Measurements from ENCODE around the gene HDAC10.
"Not testable (repeated sequence)": the region's sequence is repeated elsewhere in the genome, so short reads cannot be mapped to it uniquely, and the experiment has no call there.

HDAC10 gene

DNA sequence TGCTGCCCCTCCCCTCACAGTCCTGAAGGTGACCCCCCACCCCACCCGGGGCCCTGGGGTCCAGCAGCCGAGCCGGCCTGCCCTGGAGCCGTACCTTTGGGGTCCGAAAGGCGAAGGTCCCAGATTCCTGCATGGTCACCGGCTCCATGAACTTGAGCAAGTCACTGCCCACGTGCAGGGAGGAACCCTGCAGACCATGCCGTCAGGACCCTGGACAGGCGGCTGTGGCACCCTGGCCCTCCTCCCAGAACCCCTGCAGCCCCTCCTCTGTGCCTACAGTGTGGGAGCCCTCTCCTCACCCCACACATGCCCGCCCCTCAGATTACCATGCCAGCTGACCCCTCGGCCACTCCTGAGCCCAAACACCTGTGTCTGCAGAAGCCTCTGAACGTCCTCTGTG lies 33.4 kb upstream of the HDAC10 start:
- DNase-seq: no peak

DNA sequence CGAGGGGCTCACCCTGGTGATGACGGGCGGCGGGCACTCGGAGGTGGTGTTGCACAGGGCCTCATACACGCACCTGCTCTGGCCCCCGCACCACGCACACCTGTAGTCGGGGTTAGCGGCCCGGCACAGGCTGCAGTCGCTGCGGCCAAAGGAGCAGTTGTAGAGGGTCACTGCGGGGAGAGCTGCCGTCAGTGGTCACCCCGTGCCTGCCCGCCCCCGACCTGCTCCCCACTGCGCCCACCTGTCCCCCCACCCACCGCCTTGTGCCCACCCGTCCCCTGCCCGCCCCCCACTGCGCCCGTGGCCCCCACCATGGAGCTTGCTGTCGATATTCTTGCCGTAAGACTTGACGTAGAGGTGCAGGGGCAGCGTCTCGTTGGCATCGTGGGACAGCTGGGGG lies 32.8 kb upstream of the HDAC10 start:
- no peak for DNase-seq

DNA sequence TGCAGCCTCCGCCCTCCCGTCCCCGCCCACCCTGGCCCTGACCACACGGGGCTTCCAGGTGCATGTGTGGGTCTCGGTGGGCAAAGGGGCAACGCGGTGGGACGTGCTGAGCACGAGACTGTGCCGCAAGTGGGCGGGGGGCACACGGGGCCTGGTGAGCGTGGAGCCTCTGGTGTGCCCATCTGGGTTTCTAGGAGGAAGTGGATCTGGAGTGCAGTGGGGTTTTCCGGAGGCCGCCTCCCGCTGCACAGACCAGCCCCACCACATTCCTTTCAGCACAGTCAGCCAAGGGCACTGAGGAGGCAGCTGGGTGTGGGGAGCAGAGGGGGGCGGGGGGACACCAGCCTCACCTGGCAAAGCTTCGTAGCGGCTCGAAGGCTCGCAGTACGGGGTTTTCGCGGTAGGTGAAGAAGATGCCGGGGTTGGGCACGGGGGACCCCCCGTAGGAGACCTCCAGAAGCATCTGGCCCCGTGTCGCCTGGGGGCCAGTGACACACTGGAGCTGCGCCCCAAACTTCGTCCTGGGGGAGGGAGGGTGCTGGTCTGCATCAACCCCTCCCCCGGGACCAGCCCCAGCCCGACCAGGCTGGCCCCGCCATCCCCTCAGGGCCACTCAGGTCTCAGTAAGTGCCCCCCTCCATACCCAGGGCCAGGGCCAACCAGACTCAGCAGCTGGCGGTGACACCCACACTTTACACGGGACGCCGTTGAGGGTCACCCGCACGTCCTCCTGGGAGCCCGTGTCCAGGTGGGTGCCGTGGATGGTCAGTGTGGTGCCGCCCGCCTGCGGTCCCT lies 31.5 kb upstream of the HDAC10 start:
- DNase-seq: no peak

DNA sequence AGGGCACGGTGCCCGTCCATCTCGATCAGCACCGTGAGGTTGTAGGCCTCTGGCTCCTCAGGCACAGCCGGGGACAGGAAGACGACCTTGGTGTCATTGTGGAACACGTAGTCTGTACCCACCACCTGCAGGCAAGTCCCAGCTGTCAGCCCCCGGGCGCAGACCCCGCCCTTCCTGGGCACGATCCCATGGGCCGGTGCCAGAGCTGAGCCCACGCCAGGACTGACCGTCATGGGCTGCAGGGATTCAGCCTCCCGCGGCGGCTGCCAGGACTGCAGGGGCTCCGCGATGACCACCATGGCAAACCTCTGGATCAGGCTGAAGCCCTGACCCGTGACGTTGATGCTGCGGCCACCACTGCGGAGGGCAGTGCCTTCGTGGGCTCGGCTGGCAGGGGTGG lies 30.9 kb upstream of the HDAC10 start:
- DNase-seq: no peak

DNA sequence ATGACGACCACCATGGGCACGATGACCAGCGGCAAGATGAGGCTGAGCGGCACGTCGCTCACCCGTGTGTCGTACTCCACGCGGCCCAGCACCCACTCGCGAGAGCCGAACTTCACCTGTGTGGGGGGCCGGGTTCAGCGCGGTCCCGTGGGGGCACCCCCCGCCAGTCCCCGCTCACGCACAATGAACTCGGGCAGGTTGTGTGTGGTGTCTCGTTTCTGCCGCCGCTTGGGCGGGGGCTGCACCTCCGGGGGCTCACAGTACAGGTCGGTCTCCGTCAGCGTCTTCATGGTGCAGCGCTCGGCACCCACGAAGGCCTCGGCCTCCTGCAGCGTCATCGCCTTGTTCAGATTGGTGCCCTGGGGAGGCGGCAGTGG lies 30.3 kb upstream of the HDAC10 start:
- no peak for DNase-seq

DNA sequence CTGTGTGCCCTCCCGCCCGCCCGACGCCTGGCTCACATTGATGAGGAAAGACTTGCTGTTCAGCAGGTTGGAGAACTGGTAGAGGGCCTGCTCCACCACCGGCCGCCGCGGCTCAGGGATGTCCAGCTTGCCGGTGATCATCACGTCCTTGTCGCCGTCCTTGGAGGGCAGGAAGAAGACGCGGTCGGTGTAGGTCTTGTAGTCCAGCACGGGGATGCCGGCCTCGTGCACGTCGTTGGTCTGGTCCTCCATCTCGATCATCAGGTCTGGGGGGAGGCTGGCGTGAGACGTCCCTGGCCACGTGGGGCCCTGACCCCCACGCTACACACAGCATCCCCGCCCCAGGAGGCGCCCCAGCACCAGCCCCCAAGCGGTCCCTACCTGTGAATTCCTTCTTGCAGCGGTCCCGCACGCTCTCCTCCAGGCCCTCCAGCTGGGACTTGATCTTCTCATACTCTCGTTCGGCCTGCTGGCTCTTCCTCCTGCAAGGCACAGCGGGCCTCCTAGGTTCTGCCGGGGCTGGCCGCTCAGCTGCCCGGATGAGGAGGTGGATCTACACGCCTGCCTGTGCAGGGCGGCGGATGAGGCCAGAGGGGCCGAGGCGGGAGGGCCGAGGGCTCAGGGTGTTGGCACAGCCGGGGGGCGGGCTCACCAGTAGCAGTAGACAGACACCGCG lies 29.8 kb upstream of the HDAC10 start:
- DNase-seq: no peak

DNA sequence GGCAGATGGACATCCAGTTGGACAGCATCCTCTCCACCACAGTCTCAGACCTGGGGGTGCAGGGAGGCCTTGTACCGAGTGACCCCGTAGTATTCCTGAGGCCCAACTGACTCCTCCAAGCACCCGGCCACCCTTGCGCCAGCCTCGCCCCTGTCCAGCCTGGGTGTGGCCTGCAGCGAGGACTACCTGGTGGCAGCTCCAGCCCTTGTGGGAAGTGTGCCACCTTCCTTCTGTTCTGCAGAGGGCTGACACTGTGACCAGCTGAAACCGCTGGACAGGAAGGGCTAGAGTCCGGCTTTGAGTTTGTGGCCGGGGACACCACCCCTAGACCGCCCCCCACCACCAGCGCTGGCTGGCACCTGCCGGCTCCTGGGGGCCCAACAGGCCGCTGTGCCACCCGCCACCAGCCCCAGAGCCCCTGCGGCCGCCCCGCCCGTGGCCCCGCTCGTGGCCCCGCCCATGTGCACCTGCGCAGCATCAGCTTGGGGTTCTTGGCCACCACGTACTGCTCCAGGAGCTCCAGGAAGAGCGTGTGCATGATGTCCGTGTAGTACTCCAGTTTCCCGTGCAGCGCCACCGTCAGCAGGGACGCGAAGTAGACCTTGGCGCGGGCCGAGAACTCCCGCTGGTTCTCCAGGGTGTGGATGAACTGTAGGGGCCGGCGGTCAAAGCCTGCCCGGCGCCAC lies 29.1 kb upstream of the HDAC10 start:
- DNase-seq: no peak

DNA sequence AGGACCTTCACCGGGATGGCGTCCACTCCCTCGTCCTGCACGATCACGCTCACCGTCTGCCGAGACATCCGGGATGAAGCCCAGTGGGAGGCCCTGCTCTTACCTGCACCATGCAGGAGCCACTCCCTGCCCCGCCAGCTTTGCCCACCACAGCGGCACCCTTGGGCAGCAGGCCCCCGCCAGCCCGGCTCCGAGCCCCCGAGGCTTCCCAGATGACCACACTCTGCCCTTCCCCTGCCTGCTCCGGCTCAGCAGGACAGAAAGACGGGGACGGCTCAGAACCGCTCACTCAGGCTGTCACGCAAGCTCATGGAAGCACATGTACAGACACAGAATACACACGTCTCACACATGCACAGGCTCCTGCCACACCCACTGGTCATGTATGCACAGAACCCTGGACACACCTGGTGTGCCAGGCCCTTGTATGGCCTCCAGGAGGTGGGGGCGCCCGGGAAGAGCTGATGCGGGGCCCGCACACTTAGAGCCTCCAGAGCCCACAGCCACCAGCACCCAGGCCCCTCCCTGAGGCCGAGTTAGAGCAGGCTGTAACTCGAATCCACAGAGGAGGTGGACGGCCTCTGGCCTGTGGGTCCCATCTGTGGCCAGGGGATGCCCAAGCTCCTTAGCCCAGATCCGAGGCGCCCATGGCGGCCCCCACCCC lies 28.0 kb upstream of the HDAC10 start:
- DNase-seq: no peak

DNA sequence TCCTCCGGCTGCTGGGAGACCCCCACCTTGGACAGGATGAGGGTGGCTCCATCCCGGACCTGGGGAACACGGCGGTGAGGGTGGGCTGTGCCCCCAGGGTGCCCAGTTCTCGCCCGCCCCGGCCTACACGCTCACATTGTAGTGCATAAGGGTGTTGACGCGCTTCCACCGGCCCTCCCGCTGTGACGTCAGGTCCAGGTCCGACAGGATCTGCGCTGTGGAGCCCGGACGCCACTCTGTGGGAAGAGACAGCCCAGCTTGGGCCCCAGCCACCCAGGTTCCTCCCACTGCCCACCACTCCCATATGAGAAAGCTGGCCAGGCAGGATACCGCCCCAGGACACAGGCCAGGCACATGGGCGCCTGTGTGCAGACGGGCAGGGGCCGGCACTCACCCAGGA lies 27.4 kb upstream of the HDAC10 start:
- DNase-seq: no peak

DNA sequence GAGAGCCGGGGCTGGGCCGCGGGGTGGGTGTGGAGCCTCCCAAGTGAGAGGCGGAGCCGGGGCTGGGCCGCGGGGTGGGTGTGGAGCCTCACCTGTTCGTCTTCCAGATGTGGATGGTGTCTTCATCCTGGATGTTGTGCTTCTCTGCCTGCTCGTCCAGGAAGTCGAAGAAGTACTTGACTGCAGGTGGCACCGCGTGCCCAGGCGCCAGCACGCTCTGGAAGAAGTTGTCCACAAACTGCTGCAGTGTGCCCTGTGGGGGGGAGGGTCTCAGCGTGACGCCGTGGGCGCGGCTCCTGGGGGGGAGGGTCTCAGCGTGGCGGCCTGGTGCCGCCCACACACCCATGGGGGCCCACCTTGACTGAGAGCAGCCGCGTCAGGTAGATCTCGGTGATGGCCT lies 26.7 kb upstream of the HDAC10 start:
- no peak for DNase-seq

DNA sequence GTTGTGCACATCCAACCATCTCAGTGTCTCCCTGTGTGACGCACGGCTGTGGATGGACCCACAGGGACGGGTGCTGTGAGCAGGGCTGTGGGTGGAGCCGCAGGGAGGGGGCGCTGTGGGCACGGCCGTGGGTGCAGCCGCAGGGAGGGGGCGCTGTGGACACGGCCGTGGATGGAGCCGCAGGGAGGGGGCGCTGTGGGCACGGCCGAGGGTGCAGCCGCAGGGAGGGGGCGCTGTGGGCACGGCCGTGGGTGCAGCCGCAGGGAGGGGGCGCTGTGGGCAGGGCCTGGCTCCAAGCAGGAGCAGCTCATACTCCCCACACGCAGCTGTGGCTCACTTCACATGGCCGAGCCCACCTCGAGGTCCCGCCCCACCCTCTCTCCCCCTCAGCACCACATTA lies 25.1 kb upstream of the HDAC10 start:
- no peak for DNase-seq

DNA sequence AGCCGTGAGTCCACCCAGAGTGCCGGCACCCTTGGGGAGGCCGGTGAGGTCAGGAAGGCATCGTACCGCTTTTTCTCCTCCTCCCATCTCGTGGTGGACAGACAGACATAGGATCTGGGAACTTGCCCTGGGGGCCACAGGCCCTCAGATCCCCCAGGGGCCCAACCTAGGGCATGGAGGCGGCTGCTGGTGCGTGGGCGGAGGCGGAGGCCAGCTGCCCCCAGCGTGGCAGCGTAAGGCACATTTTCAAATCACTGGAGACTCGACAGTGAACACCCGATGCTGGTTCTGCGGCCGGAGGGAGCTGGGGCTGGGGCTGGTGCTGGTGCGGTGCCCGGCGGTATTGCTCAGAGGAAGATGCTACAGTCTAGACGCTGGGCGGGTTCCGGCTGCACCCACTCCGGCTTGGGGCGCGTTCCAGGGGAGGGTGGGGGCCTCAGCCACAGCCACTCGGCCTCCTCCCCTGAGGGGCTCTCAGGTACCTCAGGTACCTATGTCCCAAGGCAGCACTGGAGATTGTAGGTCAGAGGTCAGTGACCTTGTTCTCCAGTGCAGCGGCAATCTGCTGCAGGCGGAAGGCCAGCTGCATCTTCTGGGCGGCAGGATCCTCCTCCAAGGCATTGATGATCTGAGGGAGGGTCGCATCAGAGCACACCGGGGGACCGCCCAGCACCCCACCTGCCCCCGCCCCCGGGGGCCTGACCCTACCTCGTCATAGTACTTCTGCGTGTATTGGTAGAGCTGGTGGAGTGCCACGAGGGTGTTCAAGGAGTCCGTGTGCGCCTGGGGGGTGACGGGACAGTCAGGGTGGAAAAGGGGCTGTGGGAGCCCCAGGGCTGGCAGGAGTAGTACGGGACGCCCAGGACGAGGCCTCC lies 24.4 kb upstream of the HDAC10 start:
- no peak for DNase-seq

DNA sequence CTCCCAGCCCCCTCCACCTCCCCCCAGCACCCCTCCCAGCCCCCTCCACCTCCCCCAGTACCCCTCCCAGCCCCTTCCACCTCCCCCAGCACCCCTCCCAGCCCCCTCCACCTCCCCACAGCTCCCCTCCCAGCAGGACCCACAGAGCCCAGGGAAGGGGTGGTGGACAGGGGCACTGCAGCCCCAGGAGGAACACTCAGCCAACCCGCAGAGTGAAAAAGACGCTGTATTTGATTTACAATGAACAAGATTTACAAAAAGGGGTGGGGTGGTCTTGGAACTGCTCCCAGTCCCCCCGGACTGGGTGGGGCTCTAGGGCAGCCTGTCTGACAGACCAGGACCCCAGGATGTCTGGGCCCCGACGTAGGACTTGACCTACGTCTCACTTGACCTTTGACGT lies 23.7 kb upstream of the HDAC10 start:
- no peak for DNase-seq

DNA sequence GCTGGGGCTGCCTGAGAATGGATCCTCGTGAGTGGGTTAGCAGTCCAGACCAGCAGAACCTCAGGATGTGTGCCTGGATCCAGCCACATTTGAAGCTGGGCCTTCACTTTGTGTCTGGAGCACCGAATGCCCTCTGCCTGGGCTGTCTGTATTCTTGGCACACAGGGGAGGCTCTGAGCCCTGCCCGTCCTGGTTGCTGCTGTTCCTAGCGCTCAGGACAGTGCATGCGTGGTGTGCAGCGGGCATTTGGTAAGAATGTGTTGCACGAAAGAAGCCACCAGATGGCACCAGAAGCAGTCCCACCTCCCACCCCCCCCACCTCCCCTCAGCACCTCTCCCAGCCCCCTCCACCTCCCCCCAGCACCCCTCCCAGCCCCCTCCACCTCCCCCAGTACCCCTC lies 23.2 kb upstream of the HDAC10 start:
- DNase-seq: peak; percentile 49

DNA sequence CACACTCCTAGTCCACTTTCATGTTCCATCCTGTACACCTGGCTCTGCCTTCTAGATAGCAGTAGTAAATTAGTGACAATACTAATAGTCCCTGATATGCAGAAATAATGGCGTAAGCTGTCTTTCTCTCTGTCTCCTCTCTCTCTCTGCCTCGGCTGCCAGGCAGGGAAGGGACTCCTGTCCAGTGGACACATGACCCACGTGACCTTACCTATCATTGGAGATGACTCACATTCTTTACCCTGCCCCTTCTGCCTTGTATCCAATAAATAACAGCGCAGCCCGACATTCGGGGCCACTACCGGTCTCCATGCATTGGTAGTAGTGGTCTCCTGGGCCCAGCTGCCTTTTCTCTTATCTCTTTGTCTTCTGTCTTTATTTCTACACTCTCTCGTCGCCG lies 22.7 kb upstream of the HDAC10 start:
- not testable (repeated sequence) for DNase-seq

DNA sequence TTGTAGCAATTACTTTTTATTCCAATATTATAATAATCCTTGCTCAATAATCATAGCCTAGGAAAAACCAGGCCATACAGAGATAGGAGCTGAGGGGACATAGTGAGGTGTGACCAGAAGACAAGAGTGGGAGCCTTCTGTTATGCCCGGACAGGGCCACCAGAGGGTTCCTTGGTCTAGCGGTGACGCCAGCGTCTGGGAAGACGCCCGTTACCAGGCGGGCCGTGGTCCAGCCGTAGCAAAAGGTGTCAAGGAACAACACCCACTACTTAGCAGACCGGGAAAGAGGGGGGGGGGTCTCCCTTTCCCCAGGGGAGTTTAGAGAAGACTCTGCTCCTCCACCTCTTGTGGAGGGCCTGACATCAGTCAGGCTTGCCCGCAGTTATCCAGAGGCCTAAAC lies 22.3 kb upstream of the HDAC10 start:
- DNase-seq: not testable (repeated sequence)

DNA sequence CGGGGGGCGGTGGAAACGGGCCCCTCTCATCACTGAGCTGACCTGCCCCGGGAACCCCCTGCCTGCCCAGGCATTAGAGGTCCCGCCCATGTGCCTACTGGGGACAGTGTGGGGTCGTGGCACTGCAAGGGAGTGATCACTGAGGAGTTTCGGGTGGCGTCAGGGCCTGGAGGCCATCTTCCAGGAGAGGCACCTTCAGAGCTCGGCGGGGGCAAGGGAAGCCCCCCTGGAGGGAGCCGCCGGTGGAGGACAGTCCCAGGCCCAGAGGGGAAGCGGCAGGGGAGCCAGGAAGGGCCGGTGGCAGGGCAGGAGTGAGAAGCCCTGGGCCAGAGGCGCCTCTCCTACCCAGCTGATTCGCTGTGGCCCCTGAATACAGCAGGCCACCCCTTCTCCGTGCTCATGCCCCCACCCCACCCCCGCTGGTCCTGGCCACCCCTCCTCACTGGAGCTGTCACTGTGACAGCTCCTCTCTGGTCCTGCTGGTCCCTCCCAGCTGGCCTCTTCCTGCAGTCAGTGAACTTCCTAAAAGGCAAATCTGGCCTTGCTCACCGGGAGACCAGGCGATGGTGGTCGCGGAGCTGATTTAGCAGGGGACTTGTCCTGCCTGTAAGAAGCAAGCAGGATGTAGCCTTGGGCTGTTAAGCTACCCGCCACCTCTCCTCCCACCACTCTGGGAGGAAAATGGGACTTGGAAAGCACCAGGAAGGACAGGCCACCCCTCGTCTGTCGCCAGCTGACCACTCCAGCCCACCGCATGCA lies 21.2 kb upstream of the HDAC10 start:
- DNase-seq: no peak

DNA sequence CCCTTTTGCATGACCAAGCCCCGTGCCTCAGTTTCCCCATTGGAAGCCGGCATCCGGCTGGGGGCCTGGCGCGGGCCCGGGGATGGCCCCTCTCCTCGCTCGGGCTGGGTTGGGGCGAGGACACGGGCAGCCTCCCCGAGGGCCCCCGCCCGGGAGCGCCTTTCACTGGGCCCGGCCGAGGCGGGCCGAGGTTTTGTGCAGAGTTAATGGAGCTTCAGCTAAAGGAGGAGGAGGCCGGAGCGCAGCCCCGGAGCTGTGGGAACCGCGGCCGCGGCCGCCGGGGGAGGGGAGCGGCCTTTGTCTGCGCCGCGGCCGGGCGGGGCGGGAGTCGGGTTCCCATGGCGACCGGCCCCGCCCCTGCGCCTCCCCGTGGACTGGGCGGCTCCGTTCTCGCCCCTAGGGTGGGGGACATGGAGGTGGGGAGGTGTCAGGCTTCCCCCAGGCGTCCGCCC lies 20.5 kb upstream of the HDAC10 start:
- DNase-seq: peak; percentile 58

DNA sequence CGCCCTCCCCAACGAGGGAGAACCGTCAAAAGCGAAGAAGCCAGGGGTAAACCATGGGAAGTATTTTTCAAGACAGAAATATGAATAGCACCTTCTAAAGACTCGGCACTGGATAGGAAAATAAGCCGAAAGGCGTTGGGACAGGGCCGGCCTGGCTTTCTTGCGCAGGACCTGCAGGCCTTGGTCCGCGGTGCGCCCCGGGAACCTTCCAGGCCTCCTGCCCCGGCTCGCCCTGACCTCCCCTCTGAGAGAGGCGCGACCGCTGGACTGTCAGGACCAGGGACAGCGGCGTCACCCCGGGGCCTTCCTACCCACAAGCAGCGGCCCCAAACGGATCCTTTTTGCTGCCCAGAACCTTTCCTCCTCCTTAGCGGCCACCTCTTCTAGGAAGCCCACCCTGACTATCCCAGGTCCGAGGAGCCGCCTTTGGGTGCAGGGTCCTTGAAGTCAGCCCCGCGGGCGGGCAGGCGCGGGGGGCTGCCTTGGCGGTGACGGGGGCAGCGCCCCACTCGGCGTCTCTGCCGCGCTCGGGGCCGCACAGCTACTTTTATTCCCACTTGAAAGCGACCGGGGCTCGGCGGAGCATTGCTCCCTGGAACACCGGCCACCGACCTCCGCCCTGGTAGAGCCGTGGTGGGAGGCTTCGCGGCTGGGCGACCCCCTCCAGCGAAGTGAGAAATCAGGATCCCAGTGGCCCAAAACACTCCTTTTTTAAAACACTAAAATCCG lies 19.8 kb upstream of the HDAC10 start:
- DNase-seq: peak; percentile 65

DNA sequence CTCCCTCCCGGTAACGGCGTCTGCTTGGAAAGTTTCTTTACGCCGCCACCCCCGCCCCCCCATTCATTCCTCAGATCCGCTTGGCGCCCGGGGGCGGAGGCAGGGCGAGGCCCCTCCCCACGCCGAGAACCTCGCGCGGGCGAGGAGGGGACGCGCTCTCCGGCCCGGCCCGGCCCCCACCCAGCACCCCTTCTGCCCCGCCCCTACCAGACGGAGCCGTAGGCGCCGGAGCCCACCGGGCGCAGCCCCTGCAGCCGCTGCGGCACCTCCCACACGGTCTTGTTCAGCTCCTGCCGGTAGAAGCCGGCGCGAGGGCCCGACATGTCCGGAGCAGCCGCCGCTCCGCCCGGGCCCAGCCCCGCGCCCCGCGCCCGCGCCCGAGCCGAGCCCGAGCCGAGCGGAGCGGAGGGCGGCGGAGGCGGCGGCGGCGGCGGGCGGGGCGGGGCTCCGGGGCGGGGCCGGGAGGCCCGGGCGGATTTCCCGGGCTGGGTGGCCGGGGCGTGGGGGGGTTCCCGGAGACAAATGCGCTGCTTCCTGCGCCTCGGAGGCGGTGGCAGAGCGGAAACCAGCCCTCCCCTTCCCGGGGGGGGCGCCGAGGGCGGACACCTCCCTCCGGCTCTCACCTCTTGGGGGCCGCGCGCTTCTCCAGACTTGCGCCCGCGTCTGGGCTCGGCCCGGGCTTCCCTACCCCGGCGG lies 19.1 kb upstream of the HDAC10 start, which contains the start of gene MAPK11:
MAPK11 (minus strand) TSS at position 411 of the 696 bp plus-strand sequence; CDS start at position 323, 88 bp downstream.
- peak; percentile 68 for DNase-seq
